ENCODE measurements around the gene RAC3. TPM values are rescaled to one million over a fixed set of nuclear protein-coding genes. Genes with fewer than 3 reads are reported as not detected.

RAC3 gene
- total and polyA plus RNA-seq, 9 of the 15 experiments (the other 6 are each of a cell fraction or from before 2014, with no cell fraction given) = 0.23 to 292 (median 118) TPM

DNA sequence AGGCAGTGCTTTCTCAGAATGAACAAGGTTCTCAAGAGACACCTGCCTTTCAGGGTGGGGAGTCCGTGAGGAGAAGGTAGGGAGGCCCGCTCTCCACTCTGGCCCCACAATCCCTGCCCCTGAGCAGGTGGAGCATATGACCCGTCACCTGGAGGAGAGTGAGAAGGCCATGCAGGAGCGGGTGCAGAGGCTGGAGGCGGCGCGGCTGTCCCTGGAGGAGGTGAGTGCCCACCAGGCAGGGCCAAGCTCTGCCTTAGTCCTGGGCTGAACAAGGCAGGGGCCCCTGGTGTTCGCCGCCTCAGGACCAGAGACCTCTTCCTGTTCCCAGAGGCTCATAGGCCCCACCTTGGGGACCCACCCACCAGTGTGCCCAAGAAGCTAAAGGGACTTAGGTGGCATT, 2.5 kb upstream of the RAC3 start:
- no peak overlapping the region for H2AFZ ChIP-seq (ENCODE audit: low read depth, low read length)
- H3K4me1 ChIP-seq (replicated peaks in 1 of 2; ENCODE audit: control insufficient read depth in 2 of 2, insufficient read depth in 2 of 2, low read length in 2 of 2) = peaks cover 8 to 89% of the 10 kb centered on the region in 2 experiments
- 87% methylated on average over 8 of the region's 9 CpGs for WGBS (ENCODE audit: insufficient coverage, low coverage, missing lambda C conversion rate)
- no TSS peak for BruUV-seq (replicated peaks)
- intact Hi-C loops (cut with micrococcal nuclease) (no loop called here), in situ Hi-C loops (cut with MboI) (no loop called here)
- no peak overlapping the region for H3K27ac ChIP-seq (ENCODE audit: extremely low read depth, low read depth, low read length)
- FAIRE-seq (no peak), DNase-seq (ENCODE audit: extremely low read depth in 1 of 4, low spot score in 3 of 4) (no peak), ATAC-seq (no peak)
- no peaks in the 10 kb centered on the region for H3K9me3 ChIP-seq (replicated peaks; ENCODE audit: control insufficient read depth, insufficient read depth, low read depth, low read length)
- H3K4me2 ChIP-seq (ENCODE audit: insufficient read depth, low read length) = no peak overlapping the region
- ChIA-PET POLR2A (interaction anchor here (2.0 kb wide), 1 partner anchor 9 kb away, joined by 6 read pairs; the partner anchor contains the start of gene DCXR), CTCF (ENCODE audit: low intra/inter-chr PET ratio) (no interaction called here)
- H3K9me1 ChIP-seq (ENCODE audit: control insufficient read depth, insufficient read depth, low read length) = no peaks in the 10 kb centered on the region
- H4K20me1 ChIP-seq (replicated peaks; ENCODE audit: control insufficient read depth, insufficient read depth, low read length) = no peaks in the 10 kb centered on the region
- no peak overlapping the region for H3K4me3 ChIP-seq
- H3K27me3 ChIP-seq (ENCODE audit: control insufficient read depth in 2 of 2, insufficient read depth in 2 of 2, low read length in 2 of 2) = no peaks in the 10 kb centered on the region
- peaks cover 12% of the 10 kb centered on the region; the same call in 1 of the 3 replicates for H3K36me3 ChIP-seq (ENCODE audit: control insufficient read depth, insufficient read depth, low read length)
- H3K79me2 ChIP-seq (ENCODE audit: control insufficient read depth, insufficient read depth, low read length) = peaks cover 20% of the 10 kb centered on the region
- peak overlapping the region in 1 of 2 experiments; percentile 55; a peak in 1 of 4 replicates for H3K9ac ChIP-seq (ENCODE audit: insufficient read depth in 1 of 2, low read depth in 2 of 2, low read length in 2 of 2)
- TF ChIP-seq ZNF232 (CRISPR knock-in tag; IDR thresholded peaks at IDR 0.05) (no peak), ARHGAP35 (IDR thresholded peaks at IDR 0.05; ENCODE audit: partially characterized antibody) (no peak), HCFC1 (IDR thresholded peaks at IDR 0.05; ENCODE audit: low read depth, low read length) (no peak), PHTF2 (CRISPR knock-in tag; IDR thresholded peaks at IDR 0.05) (no peak)

- Histone ChIP-seq H3K79me2 (ENCODE audit: control insufficient read depth, insufficient read depth, low read length) (peaks cover 19% of the 10 kb centered on the region), H2AFZ (ENCODE audit: low read depth, low read length) (no peak overlapping the region), H3K9me3 (replicated peaks; ENCODE audit: control insufficient read depth, insufficient read depth, low read depth, low read length) (no peaks in the 10 kb centered on the region), H3K4me1 (replicated peaks in 1 of 2; ENCODE audit: control insufficient read depth in 2 of 2, insufficient read depth in 2 of 2, low read length in 2 of 2) (peaks cover 8 to 89% of the 10 kb centered on the region in 2 experiments), H3K4me3 (no peak overlapping the region), H3K9ac (ENCODE audit: insufficient read depth in 1 of 2, low read depth in 2 of 2, low read length in 2 of 2) (peak overlapping the region in 1 of 2 experiments; percentile 55; a peak in 2 of 4 replicates), H4K20me1 (replicated peaks; ENCODE audit: control insufficient read depth, insufficient read depth, low read length) (no peaks in the 10 kb centered on the region), H3K36me3 (ENCODE audit: control insufficient read depth, insufficient read depth, low read length) (peaks cover 16% of the 10 kb centered on the region; the same call in 1 of the 3 replicates), H3K27ac (ENCODE audit: extremely low read depth, low read depth, low read length) (no peak overlapping the region), H3K9me1 (ENCODE audit: control insufficient read depth, insufficient read depth, low read length) (no peaks in the 10 kb centered on the region), H3K4me2 (ENCODE audit: insufficient read depth, low read length) (no peak overlapping the region), H3K27me3 (ENCODE audit: control insufficient read depth in 2 of 2, insufficient read depth in 2 of 2, low read length in 2 of 2) (no peaks in the 10 kb centered on the region)
- DNase-seq (ENCODE audit: extremely low read depth in 1 of 4, low spot score in 3 of 4) = no peak
- no peak for FAIRE-seq
- no peak for ATAC-seq
- intact Hi-C loops (cut with micrococcal nuclease) = no loop called here
- CTCF ChIA-PET (ENCODE audit: low intra/inter-chr PET ratio) = interaction anchor here (2.4 kb wide), 1 partner anchor 124 kb away, joined by 27 read pairs; no protein-coding TSS in a partner anchor
- TF ChIP-seq TFAM (CRISPR knock-in tag; conservative IDR thresholded peaks at IDR 0.05) = no peak
- TF ChIP-seq HINFP (tag; conservative IDR thresholded peaks at IDR 0.05; ENCODE audit: low read depth) = no peak
- 0 out of 2 replicates have a peak, but pooled peaks have one; percentile 49 for TF ChIP-seq RBM14 (IDR thresholded peaks at IDR 0.05; ENCODE audit: borderline replicate concordance, insufficient read depth, low read depth, low read length)
- TF ChIP-seq POLR2G (IDR thresholded peaks at IDR 0.05; ENCODE audit: low read depth, low read length) = 0 out of 2 replicates have a peak, but pooled peaks have one; percentile 25
- peak; percentile 30; the same call in 1 of the 2 replicates for TF ChIP-seq USF1 (CRISPR knock-in tag; IDR thresholded peaks at IDR 0.05)
- TF ChIP-seq, protein P1, sequence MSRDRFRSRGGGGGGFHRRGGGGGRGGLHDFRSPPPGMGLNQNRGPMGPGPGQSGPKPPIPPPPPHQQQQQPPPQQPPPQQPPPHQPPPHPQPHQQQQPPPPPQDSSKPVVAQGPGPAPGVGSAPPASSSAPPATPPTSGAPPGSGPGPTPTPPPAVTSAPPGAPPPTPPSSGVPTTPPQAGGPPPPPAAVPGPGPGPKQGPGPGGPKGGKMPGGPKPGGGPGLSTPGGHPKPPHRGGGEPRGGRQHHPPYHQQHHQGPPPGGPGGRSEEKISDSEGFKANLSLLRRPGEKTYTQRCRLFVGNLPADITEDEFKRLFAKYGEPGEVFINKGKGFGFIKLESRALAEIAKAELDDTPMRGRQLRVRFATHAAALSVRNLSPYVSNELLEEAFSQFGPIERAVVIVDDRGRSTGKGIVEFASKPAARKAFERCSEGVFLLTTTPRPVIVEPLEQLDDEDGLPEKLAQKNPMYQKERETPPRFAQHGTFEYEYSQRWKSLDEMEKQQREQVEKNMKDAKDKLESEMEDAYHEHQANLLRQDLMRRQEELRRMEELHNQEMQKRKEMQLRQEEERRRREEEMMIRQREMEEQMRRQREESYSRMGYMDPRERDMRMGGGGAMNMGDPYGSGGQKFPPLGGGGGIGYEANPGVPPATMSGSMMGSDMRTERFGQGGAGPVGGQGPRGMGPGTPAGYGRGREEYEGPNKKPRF (IDR thresholded peaks at IDR 0.05; ENCODE audit: low read depth, low read length) = no peak
- no peak for TF ChIP-seq ZNF586 (CRISPR knock-in tag; conservative IDR thresholded peaks at IDR 0.05)
- WGBS (ENCODE audit: insufficient coverage, low coverage, missing lambda C conversion rate) = 90% methylated on average over 16 of the region's 16 CpGs
- POLR2A ChIA-PET = interaction anchor here (0.6 to 2.0 kb wide), 2 partner anchors 8 to 113 kb away, joined by 3 to 6 read pairs; partner anchors contain the start of gene DCXR
- BruUV-seq (replicated peaks) = no TSS peak
- in situ Hi-C loops (cut with MboI) = no loop called here
These were observed 2.1 kb upstream of the RAC3 start for GRCh38 chr17:82029391-82029790.

Measured in K562 (cell line).